Left lung (tissue), 10 donors: ENCODE results near the gene SOD2. TPM values are rescaled to one million over a fixed set of nuclear protein-coding genes. Genes with fewer than 3 reads are reported as not detected.
"Not testable (repeated sequence)": the region's sequence is repeated elsewhere in the genome, so short reads cannot be mapped to it uniquely, and the experiment has no call there.

Experiments
- ATAC-seq: fragments of 200-7000 bp; cut with Tn5 transposase; one replicate; pipeline ENCODE4 v1.9.1; 2020; ENCODE audit warnings: moderate library complexity
- DNase-seq, 4 donors: peaks; one replicate each; pipeline ENCODE4 v3.0.0-alpha.2; 2013 to 2020
- H3K27ac ChIP-seq, 2 donors: fragments of 200-600 bp; sonication (generic) in 1 of 2; one replicate each; pipeline versions ENCODE4 v1.5.0 to v1.8.0; 2020 to 2021
- H3K27me3 ChIP-seq, 2 donors: fragments of 200-600 bp; sonication (generic) in 1 of 2; one replicate each; pipeline versions ENCODE4 v1.5.0 to v1.8.0; 2020 to 2021
- H3K36me3 ChIP-seq, 2 donors: fragments of 200-600 bp; sonication (generic) in 1 of 2; one replicate each; pipeline versions ENCODE4 v1.5.0 to v1.8.0; 2020 to 2021
- H3K4me1 ChIP-seq, 2 donors: fragments of 200-600 bp; one replicate each; pipeline ENCODE4 v1.8.0; 2021
- H3K4me3 ChIP-seq, 2 donors: fragments of 200-600 bp; sonication (generic) in 1 of 2; one replicate each; pipeline versions ENCODE4 v1.5.0 to v1.8.0; 2020 to 2021; ENCODE audit warnings: mild to moderate bottlenecking in 1 of 2
- H3K9me3 ChIP-seq, 2 donors: fragments of 200-600 bp; sonication (generic) in 1 of 2; one replicate each; pipeline versions ENCODE4 v1.5.0 to v1.8.0; 2020 to 2021
- CTCF ChIP-seq, 2 donors: fragments of 200-600 bp; sonication (generic) in 1 of 2; IDR thresholded peaks; one replicate each; pipeline versions ENCODE4 v1.5.0 to v1.8.0; 2021; ENCODE audit warnings: antibody characterized with exemption in 2 of 2
- intact Hi-C, 2 donors: fragments of 100-400 bp; cut with DNase I; formaldehyde crosslinking; loops; one replicate each; pipeline versions ENCODE4 v1.11.2 to v1.14.2; 2022
- polyA plus RNA-seq, 6 donors: library from polyadenylated mRNA; unstranded; fragments of 120-200 nt; gene quantifications; one replicate each; pipeline ENCODE4 v1.2.1, GENCODE V29; 2013; ENCODE audit not compliant: insufficient read length in 6 of 6
- total RNA-seq, 2 donors: library from RNA; stranded (reverse); fragmentation: NEBNext Ultra II Directional; extraction: Animal tissue kit (Norgen Biotek cat#: 25700); gene quantifications; one replicate each; pipeline ENCODE4 v1.2.1, GENCODE V29; 2021
- donor health status: DM: no; HTN: yes; CAD: no.
- donor health status: DM: no; HTN: no; CAD: no.

The SOD2 gene
- total and polyA plus RNA-seq, 8 donors: 83.7 to 879 (median 89.6) TPM

GRCh38 chr6:159716247-159717096 lies 23.4 kb upstream of the SOD2 start:
- H3K27me3 ChIP-seq: no peaks in the 10 kb centered on the region
- H3K4me1 ChIP-seq: peaks cover 9 to 45% of the 10 kb centered on the region in 2 donors
- no peak for TF ChIP-seq CTCF (IDR thresholded peaks at IDR 0.05)
- ATAC-seq (peak; percentile 86), DNase-seq (no peak)
- peak overlapping the region; percentile 47 to 87 for H3K27ac ChIP-seq
- peak overlapping the region in 1 of 2 donors; percentile 15 for H3K4me3 ChIP-seq
- intact Hi-C loops: no loop called here
- no peaks in the 10 kb centered on the region for H3K36me3 ChIP-seq
- no peaks in the 10 kb centered on the region for H3K9me3 ChIP-seq

- Histone ChIP-seq H3K4me3 (no peak overlapping the region), H3K27me3 (no peaks in the 10 kb centered on the region), H3K9me3 (no peaks in the 10 kb centered on the region), H3K27ac (peak overlapping the region; percentile 47 to 87), H3K36me3 (no peaks in the 10 kb centered on the region), H3K4me1 (peaks cover 9 to 45% of the 10 kb centered on the region in 2 donors)
- ATAC-seq (no peak), DNase-seq (no peak)
- intact Hi-C loops: no loop called here
- no peak for TF ChIP-seq CTCF (IDR thresholded peaks at IDR 0.05)
Measured at GRCh38 chr6:159715605-159716004, 22.6 kb upstream of the SOD2 start.

- no peak for DNase-seq
- intact Hi-C loops: no loop called here
- TF ChIP-seq CTCF (IDR thresholded peaks at IDR 0.05): no peak
- no peaks in the 10 kb centered on the region for H3K36me3 ChIP-seq
- no peaks in the 10 kb centered on the region for H3K9me3 ChIP-seq
- no peak for ATAC-seq
- peaks cover 9 to 45% of the 10 kb centered on the region in 2 donors for H3K4me1 ChIP-seq
- H3K27ac ChIP-seq: peak overlapping the region; percentile 47 to 87
- H3K4me3 ChIP-seq: no peak overlapping the region
- H3K27me3 ChIP-seq: no peaks in the 10 kb centered on the region
Measured at GRCh38 chr6:159715166-159715565, 22.1 kb upstream of the SOD2 start.

- DNase-seq (no peak), ATAC-seq (no peak)
- peak overlapping the region in 1 of 2 donors; percentile 87 for H3K27ac ChIP-seq
- no peak overlapping the region for H3K4me3 ChIP-seq
- no peak for TF ChIP-seq CTCF (IDR thresholded peaks at IDR 0.05)
- intact Hi-C loops: no loop called here
- no peaks in the 10 kb centered on the region for H3K9me3 ChIP-seq
- H3K4me1 ChIP-seq: peaks cover 9 to 45% of the 10 kb centered on the region in 2 donors
- no peaks in the 10 kb centered on the region for H3K36me3 ChIP-seq
- H3K27me3 ChIP-seq: no peaks in the 10 kb centered on the region
Measured at GRCh38 chr6:159714404-159714803, 21.4 kb upstream of the SOD2 start.

- intact Hi-C loops: no loop called here
- no peak for DNase-seq
- peaks cover 9 to 45% of the 10 kb centered on the region in 2 donors for H3K4me1 ChIP-seq
- no peak for TF ChIP-seq CTCF (IDR thresholded peaks at IDR 0.05)
- ATAC-seq: no peak
- no peaks in the 10 kb centered on the region for H3K36me3 ChIP-seq
- no peak overlapping the region for H3K4me3 ChIP-seq
- H3K9me3 ChIP-seq: no peaks in the 10 kb centered on the region
- H3K27me3 ChIP-seq: no peaks in the 10 kb centered on the region
- H3K27ac ChIP-seq: no peak overlapping the region
Measured at GRCh38 chr6:159713984-159714383, 20.9 kb upstream of the SOD2 start.

GRCh38 chr6:159712389-159712788 lies 19.3 kb upstream of the SOD2 start:
- intact Hi-C loops, H3K9me3 ChIP-seq, ATAC-seq, DNase-seq, H3K36me3 ChIP-seq, H3K4me3 ChIP-seq, H3K27ac ChIP-seq, H3K27me3 ChIP-seq: not testable (repeated sequence)
- peaks cover 9 to 36% of the 10 kb centered on the region in 2 donors for H3K4me1 ChIP-seq

- peaks cover 0 to 19% of the 10 kb centered on the region in 2 donors for H3K4me1 ChIP-seq
- H3K27me3 ChIP-seq, DNase-seq, H3K9me3 ChIP-seq, ATAC-seq, intact Hi-C loops, H3K4me3 ChIP-seq, H3K27ac ChIP-seq, H3K36me3 ChIP-seq: not testable (repeated sequence)
Measured at GRCh38 chr6:159710603-159711002, 17.6 kb upstream of the SOD2 start.
